Hepatocyte (in vitro differentiated cells): ENCODE measurements around the gene TMA7. TPM values are rescaled to one million over a fixed set of nuclear protein-coding genes. Genes with fewer than 3 reads are reported as not detected.
A peak's percentile ranks its signal among the peaks of the same experiment; 100 is the strongest.

Experiments
- DNase-seq: peaks from one replicate; pipeline ENCODE4 v3.0.0-alpha.2; 2016; ENCODE audit warnings: low spot score
- H2AFZ ChIP-seq: fragments of 200-600 bp; sonication (generic); 2 replicates; pipeline ENCODE4 v1.6.0; 2016; ENCODE audit warnings: antibody characterized with exemption, mild to moderate bottlenecking
- H3K27ac ChIP-seq: fragments of 200-600 bp; sonication (generic); 2 replicates; pipeline ENCODE4 v1.5.1; 2016; ENCODE audit warnings: mild to moderate bottlenecking
- H3K27me3 ChIP-seq: fragments of 200-600 bp; sonication (generic); 2 replicates; pipeline ENCODE4 v1.6.1; 2016
- H3K36me3 ChIP-seq: fragments of 200-600 bp; sonication (generic); replicated peaks from 2 replicates; pipeline ENCODE4 v1.5.1; 2016; ENCODE audit warnings: low read depth; ENCODE audit not compliant: insufficient read depth
- H3K4me1 ChIP-seq: fragments of 200-600 bp; sonication (generic); 2 replicates; pipeline ENCODE4 v1.5.1; 2016; ENCODE audit warnings: mild to moderate bottlenecking, moderate library complexity; ENCODE audit not compliant: insufficient read depth
- H3K4me2 ChIP-seq: fragments of 200-600 bp; sonication (generic); 2 replicates; pipeline ENCODE4 v1.6.0; 2016
- H3K4me3 ChIP-seq: fragments of 200-600 bp; sonication (generic); 2 replicates; pipeline ENCODE4 v1.5.1; 2016; ENCODE audit warnings: mild to moderate bottlenecking
- H3K79me2 ChIP-seq: fragments of 200-600 bp; sonication (generic); 2 replicates; pipeline ENCODE4 v1.6.0; 2017; ENCODE audit warnings: mild to moderate bottlenecking
- H3K9me2 ChIP-seq: fragments of 200-600 bp; sonication (generic); replicated peaks from 2 replicates; pipeline ENCODE4 v1.6.0; 2017; ENCODE audit warnings: mild to moderate bottlenecking; ENCODE audit not compliant: insufficient read depth
- H3K9me3 ChIP-seq: fragments of 200-600 bp; sonication (generic); 2 replicates; pipeline ENCODE4 v1.5.1; 2016; ENCODE audit warnings: low read depth, mild to moderate bottlenecking
- H4K20me1 ChIP-seq: fragments of 200-600 bp; sonication (generic); 2 replicates; pipeline ENCODE4 v1.6.0; 2016; ENCODE audit warnings: mild to moderate bottlenecking; ENCODE audit not compliant: insufficient read depth, poor library complexity, severe bottlenecking
- EZH2 ChIP-seq: fragments of 200-600 bp; sonication (generic); IDR thresholded peaks from 2 replicates; pipeline ENCODE4 v1.6.1; 2016; ENCODE audit warnings: antibody characterized with exemption, mild to moderate bottlenecking, borderline replicate concordance
- EZH2phosphoT487 ChIP-seq: fragments of 200-600 bp; sonication (generic); IDR thresholded peaks from one replicate; pipeline ENCODE4 v1.6.1; 2018; ENCODE audit warnings: antibody characterized with exemption, mild to moderate bottlenecking, low read depth, moderate library complexity; ENCODE audit not compliant: unreplicated experiment, severe bottlenecking
- WGBS: methylation state at CpG from one replicate; pipeline ENCODE4 v1.1.6; 2016; ENCODE audit warnings: low lambda C conversion rate; ENCODE audit errors: missing lambda C conversion rate; 5-methylcytosine and 5-hydroxymethylcytosine counted together
- polyA plus RNA-seq: library from polyadenylated mRNA; unstranded; fragments of >200 nt; fragmentation: Nextera tagmentation; extraction: Ambion mirVana; gene quantifications from 2 replicates; pipeline ENCODE4 v1.2.1, GENCODE V29; 2016
- total RNA-seq: library from RNA; depleted of rRNA; stranded (reverse); fragments of >200 nt; gene quantifications from 2 replicates; pipeline ENCODE4 v1.2.3, GENCODE V29; 2014
- TF ChIP-seq, protein P1 (sequence below): fragments of 200-600 bp; sonication (generic); IDR thresholded peaks from 2 replicates; pipeline ENCODE4 v1.5.1; 2016; ENCODE audit warnings: antibody characterized with exemption, mild to moderate bottlenecking; ENCODE audit not compliant: poor library complexity

Gene TMA7
- total and polyA plus RNA-seq, 2 experiments from 2014 or later = 381 to 503 TPM

GRCh38 chr3:48465237-48465530, 25.1 kb downstream of the TMA7 start:
- peaks cover 19% of the 10 kb centered on the region for H3K4me1 ChIP-seq
- H3K9me3 ChIP-seq = no peaks in the 10 kb centered on the region
- peaks cover 23% of the 10 kb centered on the region for H3K79me2 ChIP-seq
- TF ChIP-seq EZH2 = no peak
- TF ChIP-seq, protein P1, sequence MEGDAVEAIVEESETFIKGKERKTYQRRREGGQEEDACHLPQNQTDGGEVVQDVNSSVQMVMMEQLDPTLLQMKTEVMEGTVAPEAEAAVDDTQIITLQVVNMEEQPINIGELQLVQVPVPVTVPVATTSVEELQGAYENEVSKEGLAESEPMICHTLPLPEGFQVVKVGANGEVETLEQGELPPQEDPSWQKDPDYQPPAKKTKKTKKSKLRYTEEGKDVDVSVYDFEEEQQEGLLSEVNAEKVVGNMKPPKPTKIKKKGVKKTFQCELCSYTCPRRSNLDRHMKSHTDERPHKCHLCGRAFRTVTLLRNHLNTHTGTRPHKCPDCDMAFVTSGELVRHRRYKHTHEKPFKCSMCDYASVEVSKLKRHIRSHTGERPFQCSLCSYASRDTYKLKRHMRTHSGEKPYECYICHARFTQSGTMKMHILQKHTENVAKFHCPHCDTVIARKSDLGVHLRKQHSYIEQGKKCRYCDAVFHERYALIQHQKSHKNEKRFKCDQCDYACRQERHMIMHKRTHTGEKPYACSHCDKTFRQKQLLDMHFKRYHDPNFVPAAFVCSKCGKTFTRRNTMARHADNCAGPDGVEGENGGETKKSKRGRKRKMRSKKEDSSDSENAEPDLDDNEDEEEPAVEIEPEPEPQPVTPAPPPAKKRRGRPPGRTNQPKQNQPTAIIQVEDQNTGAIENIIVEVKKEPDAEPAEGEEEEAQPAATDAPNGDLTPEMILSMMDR = no peak
- TF ChIP-seq EZH2phosphoT487 = no peak
- H4K20me1 ChIP-seq = no peaks in the 10 kb centered on the region
- H3K36me3 ChIP-seq = no peaks in the 10 kb centered on the region
- peak overlapping the region; percentile 79 for H3K27ac ChIP-seq
- no peak overlapping the region for H3K4me3 ChIP-seq
- H3K4me2 ChIP-seq = no peak overlapping the region
- WGBS = 35% methylated on average over 7 of the region's 7 CpGs
- no peak for DNase-seq
- no peak overlapping the region for H2AFZ ChIP-seq
- no peaks in the 10 kb centered on the region for H3K27me3 ChIP-seq
- H3K9me2 ChIP-seq = no peaks in the 10 kb centered on the region

- no peaks in the 10 kb centered on the region for H4K20me1 ChIP-seq
- no peaks in the 10 kb centered on the region for H3K27me3 ChIP-seq
- DNase-seq = peak; percentile 98
- WGBS = 56% methylated on average over 21 of the region's 21 CpGs
- H3K9me3 ChIP-seq = no peaks in the 10 kb centered on the region
- no peaks in the 10 kb centered on the region for H3K9me2 ChIP-seq
- H3K27ac ChIP-seq = peak overlapping the region; percentile 99
- H3K4me2 ChIP-seq = peak overlapping the region; percentile 65
- H3K4me1 ChIP-seq = peaks cover 24% of the 10 kb centered on the region
- no peak overlapping the region for H2AFZ ChIP-seq
- TF ChIP-seq EZH2phosphoT487 (no peak), EZH2 (no peak)
- TF ChIP-seq, protein P1 = peak; percentile 79
- H3K36me3 ChIP-seq = no peaks in the 10 kb centered on the region
- H3K79me2 ChIP-seq = peaks cover 29% of the 10 kb centered on the region
- no peak overlapping the region for H3K4me3 ChIP-seq
Measured at GRCh38 chr3:48465531-48466378, 25.7 kb downstream of the TMA7 start.

DNA sequence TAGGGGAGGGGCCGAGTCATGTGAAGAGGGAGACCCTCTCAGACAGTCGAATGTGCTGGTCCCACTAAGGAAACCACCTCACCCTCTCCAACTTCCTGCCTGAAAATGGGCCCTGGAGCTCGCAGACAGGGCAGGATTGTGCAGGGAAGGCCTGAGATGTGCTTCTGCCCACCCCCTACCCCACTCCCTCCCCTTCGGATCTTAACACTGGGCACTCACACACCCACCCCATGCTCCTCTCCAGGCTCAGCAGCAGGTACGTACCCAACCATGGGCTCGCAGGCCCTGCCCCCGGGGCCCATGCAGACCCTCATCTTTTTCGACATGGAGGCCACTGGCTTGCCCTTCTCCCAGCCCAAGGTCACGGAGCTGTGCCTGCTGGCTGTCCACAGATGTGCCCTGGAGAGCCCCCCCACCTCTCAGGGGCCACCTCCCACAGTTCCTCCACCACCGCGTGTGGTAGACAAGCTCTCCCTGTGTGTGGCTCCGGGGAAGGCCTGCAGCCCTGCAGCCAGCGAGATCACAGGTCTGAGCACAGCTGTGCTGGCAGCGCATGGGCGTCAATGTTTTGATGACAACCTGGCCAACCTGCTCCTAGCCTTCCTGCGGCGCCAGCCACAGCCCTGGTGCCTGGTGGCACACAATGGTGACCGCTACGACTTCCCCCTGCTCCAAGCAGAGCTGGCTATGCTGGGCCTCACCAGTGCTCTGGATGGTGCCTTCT, 26.5 kb downstream of the TMA7 start:
- Histone ChIP-seq H3K27ac (peak overlapping the region; percentile 99), H3K79me2 (peaks cover 37% of the 10 kb centered on the region), H3K36me3 (no peaks in the 10 kb centered on the region), H3K4me2 (peak overlapping the region; percentile 65), H3K4me1 (peaks cover 29% of the 10 kb centered on the region), H3K9me3 (no peaks in the 10 kb centered on the region), H3K27me3 (no peaks in the 10 kb centered on the region), H4K20me1 (no peaks in the 10 kb centered on the region), H3K4me3 (no peak overlapping the region), H3K9me2 (no peaks in the 10 kb centered on the region), H2AFZ (no peak overlapping the region)
- TF ChIP-seq EZH2phosphoT487 = no peak
- TF ChIP-seq, protein P1 = no peak
- TF ChIP-seq EZH2 = no peak
- WGBS = 88% methylated on average over 18 of the region's 19 CpGs
- no peak for DNase-seq
